Kidney (tissue), 14 donors: Measurements from ENCODE around the gene SYPL2. TPM values are rescaled to one million over a fixed set of nuclear protein-coding genes. Genes with fewer than 3 reads are reported as not detected.

ENCODE experiments used
- DNase-seq, 5 donors: peaks; one replicate each; pipeline ENCODE4 v3.0.0-alpha.2; 2013 to 2020
- FAIRE-seq: peaks from 2 replicates; lab custom pipeline; 2012; peaks lifted over from hg19 to GRCh38; lab: Jason Lieb, UNC
- H3K27ac ChIP-seq, 2 donors: one replicate each; pipeline ENCODE4 v1.7.0; 2013; ENCODE audit warnings: low read depth in 2 of 2, low read length in 2 of 2, inconsistent platforms in 1 of 2
- H3K27me3 ChIP-seq: one replicate; pipeline ENCODE4 v1.7.1; 2013; ENCODE audit warnings: low read length, inconsistent platforms; ENCODE audit not compliant: control insufficient read depth, insufficient read depth
- H3K36me3 ChIP-seq, 3 donors: one replicate each; pipeline versions ENCODE4 v1.7.0 to v1.7.1; 2013; ENCODE audit warnings: low read length in 3 of 3, control low read depth in 1 of 3, inconsistent platforms in 1 of 3; ENCODE audit not compliant: insufficient read depth in 3 of 3, control insufficient read depth in 2 of 3
- H3K4me1 ChIP-seq, 3 donors: one replicate each; pipeline versions ENCODE4 v1.7.0 to v1.7.1; 2013; ENCODE audit warnings: low read length in 3 of 3, inconsistent platforms in 1 of 3, low read depth in 1 of 3; ENCODE audit not compliant: control insufficient read depth in 2 of 3, insufficient read depth in 2 of 3
- H3K4me3 ChIP-seq, 3 donors: one replicate each; pipeline versions ENCODE4 v1.7.0 to v1.8.1; 2013; ENCODE audit warnings: low read length in 3 of 3, control low read depth in 1 of 3, inconsistent platforms in 1 of 3
- H3K9ac ChIP-seq, 3 donors: one replicate each; pipeline versions ENCODE4 v1.7.0 to v1.7.1; 2013; ENCODE audit warnings: low read length in 3 of 3, control low read depth in 1 of 3, inconsistent platforms in 1 of 3
- H3K9me3 ChIP-seq, 3 donors: one replicate each; pipeline versions ENCODE4 v1.7.0 to v1.7.1; 2013; ENCODE audit warnings: low read length in 3 of 3, control low read depth in 1 of 3, inconsistent platforms in 1 of 3; ENCODE audit not compliant: control insufficient read depth in 2 of 3, insufficient read depth in 1 of 3
- intact Hi-C: fragments of 100-400 bp; cut with DNase I; formaldehyde crosslinking; loops from one replicate; pipeline ENCODE4 v1.11.1; 2022
- polyA plus RNA-seq: library from polyadenylated mRNA; stranded (reverse); fragments of 350-450 nt; fragmentation: Illumina TruSeq; extraction: RNeasy Lipid Tissue Mini Kit (QIAGEN cat#74804); gene quantifications from one replicate; pipeline ENCODE4 v1.2.3, GENCODE V29; 2014; ENCODE audit warnings: low read depth, low replicate concordance; ENCODE audit not compliant: insufficient read depth
- total RNA-seq: library from RNA; stranded (reverse); fragmentation: NEBNext Ultra II Directional; extraction: Animal tissue kit (Norgen Biotek cat#: 25700); gene quantifications from one replicate; pipeline ENCODE4 v1.2.1, GENCODE V29; 2021
- TF ChIP-seq, protein P1 (sequence below): IDR thresholded peaks from 3 replicates; pipeline ENCODE4 v1.5.1; 2012; ENCODE audit warnings: mild to moderate bottlenecking, moderate library complexity, borderline replicate concordance; ENCODE audit not compliant: insufficient read depth; ENCODE audit errors: extremely low read depth
- donor health status: control.
- donor health status: control.
- donor health status: control.
- donor health status: control.
- donor health status: control.
- donor health status: DM: yes; HTN: yes; CAD: no.
- donor health status: Normal renal cell carcinoma (clear cell type).

Gene SYPL2
- total and polyA plus RNA-seq, 2 donors from 2014 or later: 6.7 to 9.8 TPM

- DNase-seq: no peak
- H3K9me3 ChIP-seq: no peaks in the 10 kb centered on the region
- H3K9ac ChIP-seq: no peak overlapping the region
- H3K27me3 ChIP-seq: no peaks in the 10 kb centered on the region
- no peak overlapping the region for H3K27ac ChIP-seq
- peaks cover 0 to 11% (median 4%) of the 10 kb centered on the region in 3 donors for H3K4me1 ChIP-seq
- TF ChIP-seq, protein P1, sequence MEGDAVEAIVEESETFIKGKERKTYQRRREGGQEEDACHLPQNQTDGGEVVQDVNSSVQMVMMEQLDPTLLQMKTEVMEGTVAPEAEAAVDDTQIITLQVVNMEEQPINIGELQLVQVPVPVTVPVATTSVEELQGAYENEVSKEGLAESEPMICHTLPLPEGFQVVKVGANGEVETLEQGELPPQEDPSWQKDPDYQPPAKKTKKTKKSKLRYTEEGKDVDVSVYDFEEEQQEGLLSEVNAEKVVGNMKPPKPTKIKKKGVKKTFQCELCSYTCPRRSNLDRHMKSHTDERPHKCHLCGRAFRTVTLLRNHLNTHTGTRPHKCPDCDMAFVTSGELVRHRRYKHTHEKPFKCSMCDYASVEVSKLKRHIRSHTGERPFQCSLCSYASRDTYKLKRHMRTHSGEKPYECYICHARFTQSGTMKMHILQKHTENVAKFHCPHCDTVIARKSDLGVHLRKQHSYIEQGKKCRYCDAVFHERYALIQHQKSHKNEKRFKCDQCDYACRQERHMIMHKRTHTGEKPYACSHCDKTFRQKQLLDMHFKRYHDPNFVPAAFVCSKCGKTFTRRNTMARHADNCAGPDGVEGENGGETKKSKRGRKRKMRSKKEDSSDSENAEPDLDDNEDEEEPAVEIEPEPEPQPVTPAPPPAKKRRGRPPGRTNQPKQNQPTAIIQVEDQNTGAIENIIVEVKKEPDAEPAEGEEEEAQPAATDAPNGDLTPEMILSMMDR: no peak
- intact Hi-C loops: loop anchor here (5.0 kb wide), 1 partner anchor 40 kb away; no protein-coding TSS in a partner anchor
- H3K4me3 ChIP-seq: no peak overlapping the region
- FAIRE-seq: no peak
- peaks cover 0 to 15% (median 12%) of the 10 kb centered on the region in 3 donors for H3K36me3 ChIP-seq
Observed at GRCh38 chr1:109492779-109493178, 26.4 kb downstream of the SYPL2 start.

DNA sequence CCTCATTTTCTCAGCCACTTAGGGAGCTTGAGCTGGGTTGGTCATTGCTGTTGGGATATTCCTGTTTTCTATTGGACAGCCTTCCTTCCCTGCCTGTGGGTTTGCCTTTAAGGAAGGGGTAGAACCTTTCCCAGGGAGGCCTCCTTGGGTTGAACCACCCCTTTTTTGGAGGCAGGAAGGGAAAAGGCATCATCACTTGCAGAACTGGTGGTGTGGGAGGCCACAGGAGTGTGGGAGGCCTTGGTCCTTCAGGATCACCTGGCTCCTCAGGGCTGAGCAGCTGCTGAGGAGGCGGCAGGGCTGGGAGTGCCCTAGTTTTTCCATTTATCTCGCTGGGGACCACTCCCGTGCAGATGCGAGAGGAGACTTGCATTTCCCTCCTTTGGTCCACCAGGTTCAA, 26.9 kb downstream of the SYPL2 start:
- intact Hi-C loops: loop anchor here (5.0 kb wide), 1 partner anchor 39 kb away; no protein-coding TSS in a partner anchor
- Histone ChIP-seq H3K36me3 (peaks cover 0 to 16% (median 9%) of the 10 kb centered on the region in 3 donors), H3K27ac (no peak overlapping the region), H3K4me1 (peaks cover 0 to 11% (median 4%) of the 10 kb centered on the region in 3 donors), H3K9me3 (no peaks in the 10 kb centered on the region), H3K9ac (peak overlapping the region in 2 of 3 donors; percentile 49 to 54), H3K27me3 (no peaks in the 10 kb centered on the region), H3K4me3 (peak overlapping the region in 1 of 3 donors; percentile 93)
- DNase-seq: no peak
- FAIRE-seq: no peak
- TF ChIP-seq, protein P1: no peak

- peak; percentile 90 to 95 (median 93) for DNase-seq
- intact Hi-C loops: loop anchor here (5.0 kb wide), 1 partner anchor 38 kb away; no protein-coding TSS in a partner anchor
- Histone ChIP-seq H3K4me1 (peaks cover 0 to 11% (median 4%) of the 10 kb centered on the region in 3 donors), H3K27me3 (no peaks in the 10 kb centered on the region), H3K27ac (peak within 1 kb of the TSS; percentile 57 to 59), H3K36me3 (peaks cover 0 to 16% (median 9%) of the 10 kb centered on the region in 3 donors), H3K4me3 (peak within 1 kb of the TSS; percentile 80 to 94 (median 93)), H3K9ac (peak within 1 kb of the TSS; percentile 49 to 73 (median 54)), H3K9me3 (no peaks in the 10 kb centered on the region)
- TF ChIP-seq, protein P1: peak; percentile 80
- FAIRE-seq: no peak
Observed at GRCh38 chr1:109493805-109494539, 27.6 kb downstream of the SYPL2 start, which contains the start of gene CYB561D1. CYB561D1 (plus strand) TSS chr1:109494094; CDS start chr1:109494140, 46 bp downstream.
